ENCODE measurements around the gene C16orf74. TPM values are rescaled to one million over a fixed set of nuclear protein-coding genes. Genes with fewer than 3 reads are reported as not detected.

Gene C16orf74
- total and polyA plus RNA-seq, 2 of the 13 experiments (the other 11 are each of a cell fraction or from before 2014, with no cell fraction given) = 0.13 to 0.29 TPM

DNA sequence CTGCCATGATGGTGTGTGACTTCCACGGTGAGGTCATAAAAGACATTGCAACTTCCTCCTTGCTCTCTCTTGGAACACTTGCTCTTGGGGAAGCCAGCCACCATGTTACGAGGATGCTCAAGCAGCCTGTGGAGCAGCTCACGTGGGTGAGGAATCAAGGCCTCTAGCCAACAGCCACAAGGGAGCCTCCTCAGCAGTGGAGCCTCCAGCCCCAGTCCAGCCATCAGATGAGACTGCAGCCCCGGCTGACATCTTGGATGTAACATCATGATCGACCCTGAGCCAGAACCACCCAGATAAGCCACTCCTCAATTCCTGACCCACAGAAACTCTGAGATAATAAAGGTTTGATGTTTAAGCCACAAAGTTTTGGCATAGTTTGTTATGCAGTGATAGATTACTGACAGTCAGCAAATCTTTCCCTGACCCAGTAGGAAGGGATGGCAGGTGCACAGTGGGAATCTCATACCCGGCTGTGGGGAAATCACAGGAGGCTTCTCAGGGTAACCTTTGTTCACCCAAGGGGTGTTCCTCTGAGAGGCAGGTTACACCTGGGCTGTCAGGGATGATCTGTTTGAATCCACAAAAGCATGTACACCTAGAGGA, 38.8 kb downstream of the C16orf74 start:
- WGBS (ENCODE audit: low lambda C conversion rate) = 54% methylated on average over 5 of the region's 6 CpGs
- ChIA-PET CTCF (ENCODE audit: low intra/inter-chr PET ratio, low total read pairs) (no interaction called here), POLR2A (no interaction called here)
- in situ Hi-C loops (cut with HindIII; ENCODE audit: extremely low pct_ligation_motif_present, low pct_unique_long_range_greater_than_20kb) = no loop called here
- Histone ChIP-seq H3K27me3 (ENCODE audit: control insufficient read depth in 1 of 2, insufficient read depth in 2 of 2, low read length in 2 of 2) (peaks cover 7 to 34% of the 10 kb centered on the region in 2 experiments), H3K9ac (ENCODE audit: insufficient read depth, low read depth, low read length) (no peak overlapping the region), H3K36me3 (replicated peaks in 1 of 2; ENCODE audit: control insufficient read depth in 1 of 2, insufficient read depth in 2 of 2, low read length in 2 of 2) (no peaks in the 10 kb centered on the region), H3K27ac (ENCODE audit: extremely low read length, insufficient read depth, low read length) (no peak overlapping the region), H3K4me3 (replicated peaks in 1 of 3; ENCODE audit: insufficient read depth in 1 of 3, low read depth in 2 of 3, low read length in 3 of 3) (no peak overlapping the region), H3K9me3 (ENCODE audit: low read length) (peaks cover 7% of the 10 kb centered on the region), H3K79me2 (ENCODE audit: insufficient read depth, low read length) (no peaks in the 10 kb centered on the region), H3K4me1 (ENCODE audit: insufficient read depth, low read length) (no peaks in the 10 kb centered on the region), H4K20me1 (ENCODE audit: insufficient read depth, low read length) (no peaks in the 10 kb centered on the region), H2AFZ (ENCODE audit: low read length) (no peak overlapping the region), H3K4me2 (ENCODE audit: low read depth, low read length) (no peak overlapping the region)
- no peak for FAIRE-seq
- DNase-seq (ENCODE audit: low spot score) = no peak
- intact Hi-C loops (cut with micrococcal nuclease; ENCODE audit: unreplicated experiment) = loop anchor here (10.0 kb wide), 1 partner anchor 317 kb away; no protein-coding TSS in a partner anchor
- no peak for ATAC-seq
- BruUV-seq (replicated peaks) = no TSS peak
- no peak for TF ChIP-seq EP300 (IDR thresholded peaks at IDR 0.05; ENCODE audit: low read depth in 2 of 2, low read length in 2 of 2)
- no peak for TF ChIP-seq EP300 (CRISPR knock-in tag; IDR thresholded peaks at IDR 0.05; ENCODE audit: borderline replicate concordance)
- no peak for TF ChIP-seq ZNF383 (CRISPR knock-in tag; IDR thresholded peaks at IDR 0.05; ENCODE audit: borderline replicate concordance)
- TF ChIP-seq MXD4 (CRISPR knock-in tag; IDR thresholded peaks at IDR 0.05) = no peak
- TF ChIP-seq, protein P1, sequence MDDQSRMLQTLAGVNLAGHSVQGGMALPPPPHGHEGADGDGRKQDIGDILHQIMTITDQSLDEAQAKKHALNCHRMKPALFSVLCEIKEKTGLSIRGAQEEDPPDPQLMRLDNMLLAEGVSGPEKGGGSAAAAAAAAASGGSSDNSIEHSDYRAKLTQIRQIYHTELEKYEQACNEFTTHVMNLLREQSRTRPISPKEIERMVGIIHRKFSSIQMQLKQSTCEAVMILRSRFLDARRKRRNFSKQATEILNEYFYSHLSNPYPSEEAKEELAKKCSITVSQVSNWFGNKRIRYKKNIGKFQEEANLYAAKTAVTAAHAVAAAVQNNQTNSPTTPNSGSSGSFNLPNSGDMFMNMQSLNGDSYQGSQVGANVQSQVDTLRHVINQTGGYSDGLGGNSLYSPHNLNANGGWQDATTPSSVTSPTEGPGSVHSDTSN (CRISPR knock-in tag; IDR thresholded peaks at IDR 0.05; ENCODE audit: borderline replicate concordance) = no peak
- no peak for TF ChIP-seq YEATS2 (CRISPR knock-in tag; IDR thresholded peaks at IDR 0.05; ENCODE audit: borderline replicate concordance)
- no peak for TF ChIP-seq SP140L (CRISPR knock-in tag; IDR thresholded peaks at IDR 0.05; ENCODE audit: borderline replicate concordance)
- TF ChIP-seq, protein P2, sequence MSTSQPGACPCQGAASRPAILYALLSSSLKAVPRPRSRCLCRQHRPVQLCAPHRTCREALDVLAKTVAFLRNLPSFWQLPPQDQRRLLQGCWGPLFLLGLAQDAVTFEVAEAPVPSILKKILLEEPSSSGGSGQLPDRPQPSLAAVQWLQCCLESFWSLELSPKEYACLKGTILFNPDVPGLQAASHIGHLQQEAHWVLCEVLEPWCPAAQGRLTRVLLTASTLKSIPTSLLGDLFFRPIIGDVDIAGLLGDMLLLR (CRISPR knock-in tag; IDR thresholded peaks at IDR 0.05) = no peak
- TF ChIP-seq ATAD3A (CRISPR knock-in tag; IDR thresholded peaks at IDR 0.05) = no peak
- TF ChIP-seq, protein P3, sequence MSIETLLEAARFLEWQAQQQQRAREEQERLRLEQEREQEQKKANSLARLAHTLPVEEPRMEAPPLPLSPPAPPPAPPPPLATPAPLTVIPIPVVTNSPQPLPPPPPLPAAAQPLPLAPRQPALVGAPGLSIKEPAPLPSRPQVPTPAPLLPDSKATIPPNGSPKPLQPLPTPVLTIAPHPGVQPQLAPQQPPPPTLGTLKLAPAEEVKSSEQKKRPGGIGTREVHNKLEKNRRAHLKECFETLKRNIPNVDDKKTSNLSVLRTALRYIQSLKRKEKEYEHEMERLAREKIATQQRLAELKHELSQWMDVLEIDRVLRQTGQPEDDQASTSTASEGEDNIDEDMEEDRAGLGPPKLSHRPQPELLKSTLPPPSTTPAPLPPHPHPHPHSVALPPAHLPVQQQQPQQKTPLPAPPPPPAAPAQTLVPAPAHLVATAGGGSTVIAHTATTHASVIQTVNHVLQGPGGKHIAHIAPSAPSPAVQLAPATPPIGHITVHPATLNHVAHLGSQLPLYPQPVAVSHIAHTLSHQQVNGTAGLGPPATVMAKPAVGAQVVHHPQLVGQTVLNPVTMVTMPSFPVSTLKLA (IDR thresholded peaks at IDR 0.05) = no peak
- TF ChIP-seq, protein P4, sequence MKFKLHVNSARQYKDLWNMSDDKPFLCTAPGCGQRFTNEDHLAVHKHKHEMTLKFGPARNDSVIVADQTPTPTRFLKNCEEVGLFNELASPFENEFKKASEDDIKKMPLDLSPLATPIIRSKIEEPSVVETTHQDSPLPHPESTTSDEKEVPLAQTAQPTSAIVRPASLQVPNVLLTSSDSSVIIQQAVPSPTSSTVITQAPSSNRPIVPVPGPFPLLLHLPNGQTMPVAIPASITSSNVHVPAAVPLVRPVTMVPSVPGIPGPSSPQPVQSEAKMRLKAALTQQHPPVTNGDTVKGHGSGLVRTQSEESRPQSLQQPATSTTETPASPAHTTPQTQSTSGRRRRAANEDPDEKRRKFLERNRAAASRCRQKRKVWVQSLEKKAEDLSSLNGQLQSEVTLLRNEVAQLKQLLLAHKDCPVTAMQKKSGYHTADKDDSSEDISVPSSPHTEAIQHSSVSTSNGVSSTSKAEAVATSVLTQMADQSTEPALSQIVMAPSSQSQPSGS (CRISPR knock-in tag; IDR thresholded peaks at IDR 0.05) = no peak
- no peak for TF ChIP-seq PRPF4 (IDR thresholded peaks at IDR 0.05; ENCODE audit: low read depth, low read length, poor library complexity, severe bottlenecking)
- TF ChIP-seq MAFF (IDR thresholded peaks at IDR 0.05; ENCODE audit: low read depth, low read length) = peak; percentile 61
- no peak for TF ChIP-seq NFKBIZ (CRISPR knock-in tag; IDR thresholded peaks at IDR 0.05)
- no peak for TF ChIP-seq ZC3H4 (CRISPR knock-in tag; IDR thresholded peaks at IDR 0.05; ENCODE audit: borderline replicate concordance)
- TF ChIP-seq, protein P5, sequence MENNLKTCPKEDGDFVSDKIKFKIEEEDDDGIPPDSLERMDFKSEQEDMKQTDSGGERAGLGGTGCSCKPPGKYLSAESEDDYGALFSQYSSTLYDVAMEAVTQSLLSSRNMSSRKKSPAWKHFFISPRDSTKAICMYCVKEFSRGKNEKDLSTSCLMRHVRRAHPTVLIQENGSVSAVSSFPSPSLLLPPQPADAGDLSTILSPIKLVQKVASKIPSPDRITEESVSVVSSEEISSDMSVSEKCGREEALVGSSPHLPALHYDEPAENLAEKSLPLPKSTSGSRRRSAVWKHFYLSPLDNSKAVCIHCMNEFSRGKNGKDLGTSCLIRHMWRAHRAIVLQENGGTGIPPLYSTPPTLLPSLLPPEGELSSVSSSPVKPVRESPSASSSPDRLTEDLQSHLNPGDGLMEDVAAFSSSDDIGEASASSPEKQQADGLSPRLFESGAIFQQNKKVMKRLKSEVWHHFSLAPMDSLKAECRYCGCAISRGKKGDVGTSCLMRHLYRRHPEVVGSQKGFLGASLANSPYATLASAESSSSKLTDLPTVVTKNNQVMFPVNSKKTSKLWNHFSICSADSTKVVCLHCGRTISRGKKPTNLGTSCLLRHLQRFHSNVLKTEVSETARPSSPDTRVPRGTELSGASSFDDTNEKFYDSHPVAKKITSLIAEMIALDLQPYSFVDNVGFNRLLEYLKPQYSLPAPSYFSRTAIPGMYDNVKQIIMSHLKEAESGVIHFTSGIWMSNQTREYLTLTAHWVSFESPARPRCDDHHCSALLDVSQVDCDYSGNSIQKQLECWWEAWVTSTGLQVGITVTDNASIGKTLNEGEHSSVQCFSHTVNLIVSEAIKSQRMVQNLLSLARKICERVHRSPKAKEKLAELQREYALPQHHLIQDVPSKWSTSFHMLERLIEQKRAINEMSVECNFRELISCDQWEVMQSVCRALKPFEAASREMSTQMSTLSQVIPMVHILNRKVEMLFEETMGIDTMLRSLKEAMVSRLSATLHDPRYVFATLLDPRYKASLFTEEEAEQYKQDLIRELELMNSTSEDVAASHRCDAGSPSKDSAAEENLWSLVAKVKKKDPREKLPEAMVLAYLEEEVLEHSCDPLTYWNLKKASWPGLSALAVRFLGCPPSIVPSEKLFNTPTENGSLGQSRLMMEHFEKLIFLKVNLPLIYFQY (CRISPR knock-in tag; IDR thresholded peaks at IDR 0.05; ENCODE audit: borderline replicate concordance) = no peak
